HPDE6-E6E7 (cell line): ENCODE measurements around the gene FZD7.

ENCODE experiments used
- DNase-seq: peaks from one replicate; pipeline ENCODE4 v3.0.0; 2011; ENCODE audit warnings: missing footprints; ENCODE audit errors: extremely low spot score

Gene FZD7

DNA sequence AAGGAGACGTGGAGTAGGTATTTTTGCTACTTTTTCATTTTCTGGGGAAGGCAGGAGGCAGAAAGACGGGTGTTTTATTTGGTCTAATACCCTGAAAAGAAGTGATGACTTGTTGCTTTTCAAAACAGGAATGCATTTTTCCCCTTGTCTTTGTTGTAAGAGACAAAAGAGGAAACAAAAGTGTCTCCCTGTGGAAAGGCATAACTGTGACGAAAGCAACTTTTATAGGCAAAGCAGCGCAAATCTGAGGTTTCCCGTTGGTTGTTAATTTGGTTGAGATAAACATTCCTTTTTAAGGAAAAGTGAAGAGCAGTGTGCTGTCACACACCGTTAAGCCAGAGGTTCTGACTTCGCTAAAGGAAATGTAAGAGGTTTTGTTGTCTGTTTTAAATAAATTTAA, 3.4 kb downstream of the FZD7 start:
- DNase-seq = no peak

- peak; percentile 29 for DNase-seq
These were observed 5.0 kb downstream of the FZD7 start for GRCh38 chr2:202038471-202039277.

GRCh38 chr2:202039278-202040078, 5.8 kb downstream of the FZD7 start:
- DNase-seq = no peak

DNA sequence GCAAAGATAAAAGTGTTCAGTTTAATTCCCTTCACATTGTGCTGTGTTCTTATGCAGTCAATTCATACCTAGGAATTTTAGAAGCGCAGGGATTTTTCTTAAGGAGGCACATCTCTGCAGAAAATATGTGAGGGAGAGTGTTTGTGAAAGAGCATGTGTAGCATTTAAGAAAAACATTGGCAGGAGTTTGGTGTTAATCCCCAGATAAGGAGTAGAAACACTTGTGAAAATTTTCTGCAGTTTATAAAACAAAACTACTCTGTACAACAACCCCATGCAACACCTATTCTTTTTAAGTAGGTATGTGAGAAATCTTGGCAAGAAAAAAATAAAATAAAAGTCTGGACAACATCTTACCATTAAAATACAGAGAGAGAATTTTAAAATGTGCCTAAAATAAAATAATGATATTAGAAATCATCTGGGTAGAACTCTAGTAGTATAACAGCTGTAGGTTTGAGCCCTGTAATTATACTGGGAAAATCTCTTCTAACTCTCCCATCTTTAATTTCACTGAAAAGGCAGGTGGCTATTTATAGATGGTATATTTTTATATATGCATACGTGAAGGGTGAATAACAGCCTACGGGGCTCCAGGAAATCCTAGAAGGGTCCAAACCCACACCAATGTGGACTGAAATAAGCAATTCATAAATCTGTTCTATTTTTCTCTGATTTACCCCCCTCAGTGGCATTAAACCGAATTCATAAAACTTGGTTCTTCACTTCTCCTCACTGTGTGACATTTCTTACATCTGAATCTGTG, 6.6 kb downstream of the FZD7 start:
- DNase-seq = no peak

DNA sequence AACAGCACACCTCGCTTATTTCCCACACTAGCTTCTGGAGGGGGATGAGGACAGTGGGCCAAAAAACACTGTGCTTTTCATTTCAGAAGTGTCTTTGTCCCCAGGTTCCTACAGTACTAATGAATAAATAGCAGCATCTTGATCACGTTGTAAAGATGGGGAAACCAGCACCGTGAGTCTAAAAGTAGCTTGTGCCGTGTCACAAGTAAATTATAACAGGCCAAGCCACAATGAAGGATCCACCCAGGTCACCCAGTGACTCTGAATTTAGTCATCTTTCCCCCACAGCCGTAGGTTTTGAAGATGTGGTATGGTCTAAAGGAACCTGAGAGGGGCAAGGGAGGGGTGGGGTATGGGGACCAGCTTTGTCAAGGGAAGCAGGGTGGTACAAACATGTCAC, 8.8 kb downstream of the FZD7 start:
- no peak for DNase-seq

DNA sequence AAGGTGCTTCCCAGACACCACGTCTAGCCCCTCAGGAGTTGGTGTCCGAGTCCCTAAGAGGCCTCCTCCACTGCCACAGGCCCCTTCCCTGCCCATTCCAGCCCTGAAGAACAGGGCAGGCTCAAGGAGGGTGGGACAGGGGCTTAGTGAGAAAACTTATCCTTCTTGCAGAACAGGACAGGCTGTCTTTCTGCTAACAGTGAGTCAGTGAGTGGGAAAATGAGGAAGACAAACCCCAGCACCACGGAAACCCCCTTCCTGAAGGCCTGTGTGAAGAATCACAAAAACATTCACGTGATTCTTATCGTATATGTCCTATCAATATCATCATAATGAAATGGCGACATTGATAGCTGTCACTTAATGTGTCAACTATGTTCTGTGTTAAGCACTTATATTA, 9.8 kb downstream of the FZD7 start:
- no peak for DNase-seq

GRCh38 chr2:202044777-202045176, 11.1 kb downstream of the FZD7 start:
- no peak for DNase-seq

DNA sequence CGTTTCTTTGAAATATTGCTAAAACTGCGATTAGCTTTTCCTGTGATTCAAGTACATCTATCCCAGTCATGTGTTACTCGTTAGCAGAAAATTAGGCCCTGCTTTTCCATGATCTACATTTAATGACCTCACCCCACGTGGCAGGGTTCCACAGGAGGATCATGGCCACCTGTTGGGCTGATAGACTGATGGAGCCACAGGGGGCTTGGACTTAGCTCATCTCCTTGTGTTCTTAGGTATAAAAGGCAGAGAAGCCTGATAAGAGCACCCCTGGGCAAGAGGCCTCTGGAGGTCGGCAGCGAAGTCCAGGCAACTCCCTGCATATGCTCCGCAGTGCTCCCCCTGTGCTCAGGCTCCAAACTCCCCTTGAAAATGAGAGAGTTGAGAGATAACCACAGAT, 12.9 kb downstream of the FZD7 start:
- DNase-seq = no peak

DNA sequence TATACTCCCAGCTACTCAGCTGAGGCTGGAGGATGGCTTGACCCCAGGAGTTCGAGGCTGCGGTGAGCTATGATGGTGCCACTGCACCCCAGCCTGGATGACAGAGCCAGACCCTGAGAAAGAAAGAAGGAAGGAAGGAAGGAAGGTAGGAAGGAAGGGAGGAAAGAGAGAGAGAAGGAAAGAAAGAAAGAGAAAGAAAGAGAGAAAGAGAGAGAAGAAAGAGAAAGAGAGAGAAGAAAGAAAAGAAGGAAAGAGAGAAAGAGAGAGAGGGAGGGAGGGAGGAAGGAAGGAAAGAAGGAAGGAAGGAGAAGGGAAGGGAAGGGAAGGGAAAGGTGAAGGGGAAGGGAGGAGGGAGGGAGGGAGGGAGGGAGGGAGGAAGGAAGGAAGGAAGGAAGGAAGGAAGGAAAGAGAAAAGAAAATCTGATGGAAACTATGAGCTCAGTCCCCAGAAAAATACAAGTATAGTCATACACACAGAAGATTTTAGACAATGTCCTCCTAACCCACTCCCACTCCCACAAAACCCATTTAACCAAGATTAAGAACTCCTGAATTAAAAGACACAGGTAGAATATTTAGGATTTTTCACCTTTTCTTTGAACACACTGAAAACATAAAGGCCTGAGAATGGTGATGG, 15.6 kb downstream of the FZD7 start:
- DNase-seq = no peak

DNA sequence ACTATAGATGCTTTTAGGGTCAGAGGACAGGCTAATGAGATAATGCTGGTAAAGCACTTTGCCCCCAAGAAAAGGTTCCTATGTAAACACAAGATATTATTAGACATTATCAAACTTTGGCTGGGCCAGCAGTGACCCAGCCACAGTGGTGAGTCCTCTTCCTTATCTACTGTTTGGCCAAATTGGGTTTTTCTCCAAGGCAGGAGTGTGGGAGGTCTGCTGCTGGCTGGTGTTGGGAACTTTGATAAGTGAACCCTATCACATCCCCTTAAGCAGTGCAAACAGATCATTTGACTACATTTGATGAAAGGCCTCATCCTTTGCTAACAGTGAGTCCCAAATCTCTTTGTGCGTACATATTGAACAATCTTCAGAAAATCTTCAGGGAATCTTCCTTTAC, 16.2 kb downstream of the FZD7 start:
- DNase-seq = no peak

GRCh38 chr2:202050652-202051051, 17.0 kb downstream of the FZD7 start:
- no peak for DNase-seq

GRCh38 chr2:202051499-202052161, 18.0 kb downstream of the FZD7 start:
- DNase-seq = no peak

- no peak for DNase-seq
These were observed 18.6 kb downstream of the FZD7 start for GRCh38 chr2:202052235-202052634.

DNA sequence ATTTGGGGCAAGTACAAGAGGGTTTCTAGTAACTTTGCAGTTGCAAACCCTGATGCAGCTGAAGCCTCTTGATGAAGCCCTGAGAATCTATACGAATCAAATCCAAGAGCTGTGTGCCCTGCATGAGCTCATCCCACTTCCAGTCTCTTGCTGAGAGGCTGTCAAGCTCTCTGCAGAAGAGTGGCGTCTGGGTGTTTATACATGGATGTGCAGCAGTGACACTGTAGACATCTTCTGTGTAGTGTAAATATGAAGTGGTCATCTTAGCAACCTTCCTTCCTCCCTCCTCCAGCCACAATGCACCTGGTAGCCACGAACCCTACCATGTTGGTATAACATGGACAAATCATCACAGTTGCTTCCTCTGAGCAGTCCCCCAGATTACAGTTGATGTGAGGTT, 21.0 kb downstream of the FZD7 start:
- DNase-seq = no peak

DNA sequence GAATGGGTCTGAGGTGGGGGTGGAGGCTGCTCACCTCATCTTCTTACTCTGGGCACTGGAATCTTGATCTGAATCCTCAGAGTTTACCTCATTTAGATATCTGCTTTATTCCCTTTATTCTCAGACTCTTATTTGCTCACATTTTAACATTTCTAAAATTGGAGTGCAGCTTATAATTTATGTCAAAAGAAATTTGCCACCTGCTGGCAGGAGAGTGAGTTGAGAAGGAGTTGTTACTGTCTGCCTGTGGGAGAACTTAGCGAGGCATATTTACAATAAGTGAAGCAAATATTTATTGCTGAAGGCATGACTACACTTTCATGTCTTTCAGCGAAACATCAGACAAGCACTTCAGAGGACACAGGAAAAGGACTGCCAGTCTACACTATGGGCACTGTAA, 23.0 kb downstream of the FZD7 start:
- no peak for DNase-seq

DNA sequence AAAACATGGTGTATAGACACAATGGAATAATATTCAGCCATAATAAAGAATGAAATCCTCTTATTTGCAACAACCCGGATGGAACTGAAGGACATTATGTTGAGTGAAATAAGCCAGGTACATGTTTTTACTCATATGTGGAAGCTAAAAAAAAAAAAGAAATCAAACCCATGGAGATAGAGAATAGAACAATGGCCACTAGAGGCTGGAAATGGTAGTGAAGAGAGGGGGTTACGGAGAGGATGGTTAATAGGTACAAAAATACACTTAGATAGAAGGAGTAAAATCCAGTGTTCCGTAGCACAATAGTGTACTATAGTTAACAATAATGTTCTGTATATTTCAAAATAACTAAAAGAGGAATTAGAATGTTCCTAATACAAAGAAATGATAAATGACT, 26.6 kb downstream of the FZD7 start:
- DNase-seq = no peak

- DNase-seq = no peak
These were observed 28.0 kb downstream of the FZD7 start for GRCh38 chr2:202061695-202062094.

- no peak for DNase-seq
These were observed 30.7 kb downstream of the FZD7 start for GRCh38 chr2:202064171-202064880.

- no peak for DNase-seq
These were observed 31.2 kb downstream of the FZD7 start for GRCh38 chr2:202064881-202065230.

- no peak for DNase-seq
These were observed 32.2 kb downstream of the FZD7 start for GRCh38 chr2:202065876-202066275.

DNA sequence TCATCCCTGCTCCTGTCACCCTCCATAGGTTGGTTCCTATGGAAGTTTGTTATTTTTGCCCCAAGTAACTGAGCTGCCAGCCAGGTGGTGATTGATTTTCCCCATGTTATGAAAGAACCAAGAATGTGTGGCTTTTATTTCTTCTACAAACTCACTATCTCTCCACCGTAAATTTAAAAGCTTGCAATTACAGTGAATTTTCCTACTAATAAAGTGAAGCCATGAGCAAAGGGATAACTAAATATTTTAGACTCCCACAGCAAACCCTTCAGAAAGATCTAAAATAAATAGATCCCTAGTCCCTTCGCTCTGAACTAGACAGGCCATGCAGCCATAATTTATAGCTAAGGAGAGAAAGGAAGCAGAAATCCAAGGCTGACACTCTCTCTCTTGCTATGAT, 33.2 kb downstream of the FZD7 start:
- no peak for DNase-seq
